ENCODE measurements around the gene HERC2. TPM values are rescaled to one million over a fixed set of nuclear protein-coding genes. Genes with fewer than 3 reads are reported as not detected.

The HERC2 gene
- total and polyA plus RNA-seq, 9 of the 15 experiments (the other 6 are each of a cell fraction or from before 2014, with no cell fraction given) = 10.6 to 84.0 (median 42.6) TPM

GRCh38 chr15:28140062-28140461 lies 181.9 kb downstream of the HERC2 start:
- Histone ChIP-seq H3K4me3 (no peak overlapping the region), H3K4me1 (replicated peaks in 1 of 2; ENCODE audit: control insufficient read depth in 2 of 2, insufficient read depth in 2 of 2, low read length in 2 of 2) (no peaks in the 10 kb centered on the region), H3K4me2 (ENCODE audit: insufficient read depth, low read length) (no peak overlapping the region), H4K20me1 (replicated peaks; ENCODE audit: control insufficient read depth, insufficient read depth, low read length) (no peaks in the 10 kb centered on the region), H2AFZ (ENCODE audit: low read depth, low read length) (no peak overlapping the region), H3K9ac (ENCODE audit: insufficient read depth in 1 of 2, low read depth in 2 of 2, low read length in 2 of 2) (no peak overlapping the region), H3K36me3 (ENCODE audit: control insufficient read depth, insufficient read depth, low read length) (peaks cover 64% of the 10 kb centered on the region; the same call in 2 of the 3 replicates), H3K9me1 (ENCODE audit: control insufficient read depth, insufficient read depth, low read length) (no peaks in the 10 kb centered on the region), H3K79me2 (ENCODE audit: control insufficient read depth, insufficient read depth, low read length) (no peaks in the 10 kb centered on the region), H3K27ac (ENCODE audit: extremely low read depth, low read depth, low read length) (no peak overlapping the region), H3K27me3 (ENCODE audit: control insufficient read depth in 2 of 2, insufficient read depth in 2 of 2, low read length in 2 of 2) (no peaks in the 10 kb centered on the region), H3K9me3 (replicated peaks; ENCODE audit: control insufficient read depth, insufficient read depth, low read depth, low read length) (no peaks in the 10 kb centered on the region)
- WGBS (ENCODE audit: insufficient coverage, low coverage, missing lambda C conversion rate) = 95% methylated on average over 6 of the region's 6 CpGs
- TF ChIP-seq CTBP1 (IDR thresholded peaks at IDR 0.05; ENCODE audit: borderline replicate concordance) (no peak), L3MBTL2 (IDR thresholded peaks at IDR 0.05) (no peak), CUX1 (CRISPR knock-in tag; IDR thresholded peaks at IDR 0.05) (no peak), HLTF (IDR thresholded peaks at IDR 0.05) (no peak), HNRNPL (IDR thresholded peaks at IDR 0.05; ENCODE audit: low read depth, low read length) (no peak), SMARCA4 (IDR thresholded peaks at IDR 0.05) (no peak), ARID4B (CRISPR knock-in tag; IDR thresholded peaks at IDR 0.05) (no peak), SAFB2 (IDR thresholded peaks at IDR 0.05; ENCODE audit: borderline replicate concordance, low read depth, low read length, severe bottlenecking) (no peak), CBFA2T3 (IDR thresholded peaks at IDR 0.05) (no peak), PTTG1 (tag; IDR thresholded peaks at IDR 0.05; ENCODE audit: low read depth) (no peak)
- TF ChIP-seq, protein P1, sequence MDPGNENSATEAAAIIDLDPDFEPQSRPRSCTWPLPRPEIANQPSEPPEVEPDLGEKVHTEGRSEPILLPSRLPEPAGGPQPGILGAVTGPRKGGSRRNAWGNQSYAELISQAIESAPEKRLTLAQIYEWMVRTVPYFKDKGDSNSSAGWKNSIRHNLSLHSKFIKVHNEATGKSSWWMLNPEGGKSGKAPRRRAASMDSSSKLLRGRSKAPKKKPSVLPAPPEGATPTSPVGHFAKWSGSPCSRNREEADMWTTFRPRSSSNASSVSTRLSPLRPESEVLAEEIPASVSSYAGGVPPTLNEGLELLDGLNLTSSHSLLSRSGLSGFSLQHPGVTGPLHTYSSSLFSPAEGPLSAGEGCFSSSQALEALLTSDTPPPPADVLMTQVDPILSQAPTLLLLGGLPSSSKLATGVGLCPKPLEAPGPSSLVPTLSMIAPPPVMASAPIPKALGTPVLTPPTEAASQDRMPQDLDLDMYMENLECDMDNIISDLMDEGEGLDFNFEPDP (CRISPR knock-in tag; IDR thresholded peaks at IDR 0.05) = no peak
- DNase-seq (ENCODE audit: extremely low read depth in 1 of 4, low spot score in 3 of 4) (no peak), FAIRE-seq (no peak), ATAC-seq (no peak)
- BruUV-seq (replicated peaks) = no TSS peak
- CTCF ChIA-PET (ENCODE audit: low intra/inter-chr PET ratio) = no interaction called here
- POLR2A ChIA-PET = no interaction called here
- in situ Hi-C loops (cut with MboI) (no loop called here), intact Hi-C loops (cut with micrococcal nuclease) (no loop called here)
